Pancreas (tissue), 10 donors: Measurements from ENCODE around the gene SH3BGRL3. TPM values are rescaled to one million over a fixed set of nuclear protein-coding genes. Genes with fewer than 3 reads are reported as not detected.

Source experiments
- ATAC-seq, 4 donors: fragments of 200-7000 bp; cut with Tn5 transposase; one replicate each; pipeline versions ENCODE4 v1.8.0 to v1.9.1; 2020; ENCODE audit warnings: mild to moderate bottlenecking in 4 of 4, moderate library complexity in 4 of 4
- DNase-seq, 6 donors: peaks; one replicate each; pipeline ENCODE4 v3.0.0-alpha.2; 2020
- FAIRE-seq: peaks from 2 replicates; lab custom pipeline; 2012; peaks lifted over from hg19 to GRCh38; lab: Jason Lieb, UNC
- H3K27ac ChIP-seq, 4 donors: fragments of 200-600 bp; sonication (generic); 1 replicate in 3 of 4; 2 replicates in 1 of 4; pipeline versions ENCODE4 v1.5.0 to v1.8.0; 2020
- H3K27me3 ChIP-seq, 4 donors: fragments of 200-600 bp; one replicate each; pipeline ENCODE4 v1.8.0; 2021
- H3K36me3 ChIP-seq, 3 donors: fragments of 200-600 bp; sonication (generic) in 1 of 3; one replicate each; pipeline versions ENCODE4 v1.5.0 to v1.8.0; 2020 to 2021
- H3K4me1 ChIP-seq, 3 donors: fragments of 200-600 bp; one replicate each; pipeline ENCODE4 v1.8.0; 2021
- H3K4me3 ChIP-seq, 4 donors: fragments of 200-600 bp; sonication (generic) in 2 of 4; one replicate each; pipeline versions ENCODE4 v1.5.0 to v1.8.0; 2020 to 2021
- H3K9me3 ChIP-seq, 4 donors: fragments of 200-600 bp; one replicate each; pipeline ENCODE4 v1.8.0; 2021
- WGBS, 2 donors: extraction: QIAGEN DNeasy Blood & Tissue Kit; methylation state at CpG; one replicate each; pipeline ENCODE4 v1.1.7; 2013; 5-methylcytosine and 5-hydroxymethylcytosine counted together
- intact Hi-C, 3 donors: fragments of 100-400 bp; cut with DNase I; formaldehyde crosslinking; loops; one replicate each; pipeline versions ENCODE4 v1.11.1 to v1.14.2; 2022
- polyA plus RNA-seq, 2 donors: library from polyadenylated mRNA; stranded (reverse); fragments of 200-250 nt; gene quantifications; one replicate each; pipeline ENCODE4 v1.2.3, GENCODE V29; 2013
- total RNA-seq, 6 donors: library from RNA; stranded (reverse); fragmentation: NEBNext Ultra II Directional in 4 of 6; extraction: Animal tissue kit (Norgen Biotek cat#: 25700) in 4 of 6; gene quantifications; one replicate each; pipeline versions ENCODE4 v1.2.1 to v1.2.4, GENCODE V29; 2021 to 2023
- TF ChIP-seq, protein P1 (sequence below), 4 donors: fragments of 200-600 bp; sonication (generic) in 3 of 4; IDR thresholded peaks; one replicate each; pipeline versions ENCODE4 v1.5.0 to v1.8.0; 2021; ENCODE audit warnings: antibody characterized with exemption in 4 of 4
- donor health status: healthy with polysubstance abuse.
- donor health status: DM: no; HTN: no; CAD: no; lungs with moderate emphysema.
- donor health status: DM: no; HTN: no; CAD: no.
- donor health status: control.
- donor health status: control.
- donor health status: Bipolar disorder and iron deficiency.
- donor health status: DM: yes; HTN: yes; CAD: no.
- donor health status: DM: no; HTN: no; CAD: no.
- donor health status: DM: no; HTN: no; CAD: no.
- donor health status: DM: yes; HTN: yes; CAD: no.

Gene SH3BGRL3
- total and polyA plus RNA-seq, 8 donors = 29.1 to 109 (median 55.9) TPM

DNA sequence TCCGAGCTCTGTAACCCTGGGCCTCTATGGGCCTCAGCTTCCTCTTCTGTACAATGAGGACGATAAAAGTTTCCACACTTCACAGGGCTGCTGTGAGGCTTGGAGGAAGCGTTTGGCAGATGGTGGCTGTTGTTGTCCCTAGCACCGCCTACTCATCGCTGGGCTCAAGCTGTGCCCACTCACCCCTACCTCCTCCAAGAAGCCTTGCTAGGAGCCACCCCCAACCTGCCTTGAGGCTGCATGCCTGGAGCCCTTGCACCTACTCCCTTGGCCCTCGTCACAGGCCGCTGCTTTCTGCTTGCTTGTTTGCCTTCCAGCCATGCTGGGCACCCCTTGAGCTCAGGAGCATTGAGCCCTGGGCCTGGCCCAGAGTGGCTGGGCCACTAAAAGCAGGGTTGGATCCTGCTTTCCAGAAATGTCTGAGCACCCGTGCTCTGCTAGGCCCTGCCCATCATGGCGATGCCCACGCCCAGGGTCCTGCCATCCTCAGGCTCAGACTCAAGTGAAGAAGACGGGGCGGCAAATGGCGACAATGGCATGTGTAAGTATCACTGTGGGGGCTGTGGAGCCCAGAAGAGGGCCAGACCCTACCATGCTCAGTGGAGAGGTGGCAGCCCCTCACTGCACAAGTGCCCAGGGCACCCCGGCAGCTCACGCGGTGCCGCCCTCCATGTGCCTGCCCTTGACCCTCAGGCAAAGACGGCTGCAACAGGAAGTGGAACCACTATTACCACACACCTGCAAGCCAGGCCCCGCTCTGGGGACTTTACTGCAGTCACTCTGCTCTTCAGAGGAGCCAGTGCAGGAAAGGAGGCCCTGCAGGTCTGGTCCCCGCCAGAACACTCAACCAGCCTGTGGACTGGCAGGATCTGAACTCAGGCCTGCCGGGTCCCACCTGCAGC is 9.5 kb downstream of the SH3BGRL3 start:
- intact Hi-C loops = no loop called here
- Histone ChIP-seq H3K27me3 (no peaks in the 10 kb centered on the region), H3K4me1 (peaks cover 0 to 3% (median 0%) of the 10 kb centered on the region in 3 donors), H3K36me3 (no peaks in the 10 kb centered on the region), H3K27ac (peak overlapping the region in 2 of 4 donors; percentile 52 to 54), H3K4me3 (no peak overlapping the region), H3K9me3 (no peaks in the 10 kb centered on the region)
- no peak for DNase-seq
- WGBS, 2 donors = 91 to 94% methylated on average over 21 of the region's 21 CpGs
- no peak for FAIRE-seq
- TF ChIP-seq, protein P1, sequence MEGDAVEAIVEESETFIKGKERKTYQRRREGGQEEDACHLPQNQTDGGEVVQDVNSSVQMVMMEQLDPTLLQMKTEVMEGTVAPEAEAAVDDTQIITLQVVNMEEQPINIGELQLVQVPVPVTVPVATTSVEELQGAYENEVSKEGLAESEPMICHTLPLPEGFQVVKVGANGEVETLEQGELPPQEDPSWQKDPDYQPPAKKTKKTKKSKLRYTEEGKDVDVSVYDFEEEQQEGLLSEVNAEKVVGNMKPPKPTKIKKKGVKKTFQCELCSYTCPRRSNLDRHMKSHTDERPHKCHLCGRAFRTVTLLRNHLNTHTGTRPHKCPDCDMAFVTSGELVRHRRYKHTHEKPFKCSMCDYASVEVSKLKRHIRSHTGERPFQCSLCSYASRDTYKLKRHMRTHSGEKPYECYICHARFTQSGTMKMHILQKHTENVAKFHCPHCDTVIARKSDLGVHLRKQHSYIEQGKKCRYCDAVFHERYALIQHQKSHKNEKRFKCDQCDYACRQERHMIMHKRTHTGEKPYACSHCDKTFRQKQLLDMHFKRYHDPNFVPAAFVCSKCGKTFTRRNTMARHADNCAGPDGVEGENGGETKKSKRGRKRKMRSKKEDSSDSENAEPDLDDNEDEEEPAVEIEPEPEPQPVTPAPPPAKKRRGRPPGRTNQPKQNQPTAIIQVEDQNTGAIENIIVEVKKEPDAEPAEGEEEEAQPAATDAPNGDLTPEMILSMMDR (IDR thresholded peaks at IDR 0.05) = no peak
- peak in 2 of 4 donors; percentile 22 to 50 for ATAC-seq

GRCh38 chr1:26290122-26290881 is 10.4 kb downstream of the SH3BGRL3 start:
- Histone ChIP-seq H3K27me3 (no peaks in the 10 kb centered on the region), H3K36me3 (no peaks in the 10 kb centered on the region), H3K9me3 (no peaks in the 10 kb centered on the region), H3K27ac (peak overlapping the region in 1 of 4 donors; percentile 54), H3K4me1 (no peaks in the 10 kb centered on the region), H3K4me3 (no peak overlapping the region)
- 78 to 84% methylated on average over 11 of the region's 11 CpGs for WGBS, 2 donors
- TF ChIP-seq, protein P1 (IDR thresholded peaks at IDR 0.05) = no peak
- intact Hi-C loops = no loop called here
- FAIRE-seq (no peak), ATAC-seq (peak in 1 of 4 donors; percentile 46), DNase-seq (no peak)

GRCh38 chr1:26290882-26291261 is 11.0 kb downstream of the SH3BGRL3 start:
- Histone ChIP-seq H3K4me3 (no peak overlapping the region), H3K36me3 (no peaks in the 10 kb centered on the region), H3K4me1 (no peaks in the 10 kb centered on the region), H3K27ac (peak overlapping the region in 1 of 4 donors; percentile 30), H3K9me3 (no peaks in the 10 kb centered on the region), H3K27me3 (no peaks in the 10 kb centered on the region)
- TF ChIP-seq, protein P1 (IDR thresholded peaks at IDR 0.05) = no peak
- intact Hi-C loops = no loop called here
- DNase-seq = no peak
- FAIRE-seq = no peak
- ATAC-seq = no peak
- 81% methylated on average over 11 of the region's 11 CpGs for WGBS, 2 donors

DNA sequence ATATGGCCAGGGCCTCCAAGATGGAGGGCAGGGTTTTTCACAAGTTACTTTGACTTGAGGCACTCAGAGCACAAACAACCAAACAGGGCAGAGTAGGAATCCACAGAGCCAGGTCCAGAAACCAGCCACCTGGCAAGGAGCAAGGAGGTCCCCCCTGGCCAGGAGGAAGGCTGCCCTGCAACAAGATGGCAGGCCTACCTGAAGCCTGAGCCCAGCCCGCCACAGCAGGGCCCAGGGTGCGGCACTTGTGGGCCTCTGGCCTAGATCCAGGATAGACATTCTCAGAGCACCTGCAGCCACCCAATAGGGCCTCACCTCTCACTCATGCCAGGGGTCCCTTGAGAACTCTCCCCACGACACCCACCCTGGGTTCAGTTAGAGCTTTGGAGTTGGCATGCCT is 11.5 kb downstream of the SH3BGRL3 start:
- no peak for ATAC-seq
- TF ChIP-seq, protein P1 (IDR thresholded peaks at IDR 0.05) = no peak

More for the DNA sequence above, 11.5 kb downstream of the SH3BGRL3 start:
- DNase-seq = no peak
- H3K4me3 ChIP-seq = no peak overlapping the region
- H3K9me3 ChIP-seq = no peaks in the 10 kb centered on the region
- intact Hi-C loops = no loop called here
- H3K27ac ChIP-seq = no peak overlapping the region
- no peak for FAIRE-seq
- no peaks in the 10 kb centered on the region for H3K4me1 ChIP-seq
- H3K27me3 ChIP-seq = no peaks in the 10 kb centered on the region
- no peaks in the 10 kb centered on the region for H3K36me3 ChIP-seq
- 88 to 97% methylated on average over 3 of the region's 3 CpGs for WGBS, 2 donors
